DLD1 (cell line): Measurements from ENCODE around the gene DAGLB.

Source experiments
- in situ Hi-C: cut with HindIII; loops from 2 replicates; pipeline ENCODE4 v1.10.0; 2017; ENCODE audit warnings: low sequenced_read_pairs

DAGLB gene, protein sequence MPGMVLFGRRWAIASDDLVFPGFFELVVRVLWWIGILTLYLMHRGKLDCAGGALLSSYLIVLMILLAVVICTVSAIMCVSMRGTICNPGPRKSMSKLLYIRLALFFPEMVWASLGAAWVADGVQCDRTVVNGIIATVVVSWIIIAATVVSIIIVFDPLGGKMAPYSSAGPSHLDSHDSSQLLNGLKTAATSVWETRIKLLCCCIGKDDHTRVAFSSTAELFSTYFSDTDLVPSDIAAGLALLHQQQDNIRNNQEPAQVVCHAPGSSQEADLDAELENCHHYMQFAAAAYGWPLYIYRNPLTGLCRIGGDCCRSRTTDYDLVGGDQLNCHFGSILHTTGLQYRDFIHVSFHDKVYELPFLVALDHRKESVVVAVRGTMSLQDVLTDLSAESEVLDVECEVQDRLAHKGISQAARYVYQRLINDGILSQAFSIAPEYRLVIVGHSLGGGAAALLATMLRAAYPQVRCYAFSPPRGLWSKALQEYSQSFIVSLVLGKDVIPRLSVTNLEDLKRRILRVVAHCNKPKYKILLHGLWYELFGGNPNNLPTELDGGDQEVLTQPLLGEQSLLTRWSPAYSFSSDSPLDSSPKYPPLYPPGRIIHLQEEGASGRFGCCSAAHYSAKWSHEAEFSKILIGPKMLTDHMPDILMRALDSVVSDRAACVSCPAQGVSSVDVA

DNA sequence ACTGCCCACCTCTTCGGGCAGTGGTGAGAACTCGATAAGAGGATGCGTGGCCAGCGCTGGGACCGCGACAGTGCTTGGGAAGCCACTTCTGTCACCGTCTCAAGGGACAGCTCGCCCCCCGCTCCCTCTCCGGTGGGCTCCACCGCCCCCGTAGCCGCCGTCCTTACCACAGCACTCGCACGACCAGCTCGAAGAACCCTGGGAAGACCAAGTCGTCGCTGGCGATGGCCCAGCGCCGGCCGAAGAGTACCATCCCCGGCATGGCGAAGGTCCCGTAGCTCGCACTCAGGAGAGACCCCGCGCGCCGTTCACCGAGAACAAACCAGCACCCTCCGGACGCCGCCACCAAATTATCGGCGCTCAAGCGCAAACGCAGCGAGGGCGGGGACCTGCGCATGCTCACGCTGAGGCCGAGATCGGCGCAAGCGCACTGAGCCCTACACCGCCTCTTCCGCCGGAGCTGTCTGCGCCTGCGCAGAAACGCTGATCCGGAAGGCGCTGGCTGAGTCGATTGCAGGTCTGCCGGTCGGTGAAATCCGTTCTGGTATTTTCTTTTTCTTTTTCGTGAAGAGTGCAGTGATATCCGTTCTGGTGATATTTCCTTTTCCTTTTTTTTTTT lies at the start of gene DAGLB:
TSS of gene DAGLB (minus strand) at position 374 of the 619 bp plus-strand sequence. CDS start at position 262, 112 bp downstream.
- in situ Hi-C loops: no loop called here

DNA sequence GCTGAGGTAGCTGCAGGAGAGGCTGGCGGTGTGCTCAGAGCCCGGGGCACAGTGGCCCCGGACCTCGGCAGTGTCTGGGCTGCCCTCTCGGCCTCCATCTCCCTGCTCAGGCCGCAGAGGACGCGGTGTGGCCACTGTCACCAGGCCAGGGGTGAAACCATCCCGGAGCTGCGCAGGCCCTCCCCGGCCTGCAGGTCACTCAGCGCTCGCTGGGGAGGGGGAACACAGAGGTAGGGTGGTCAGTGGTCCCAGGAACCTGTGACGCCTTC lies 49.8 kb upstream of the DAGLB start:
- in situ Hi-C loops: no loop called here

DNA sequence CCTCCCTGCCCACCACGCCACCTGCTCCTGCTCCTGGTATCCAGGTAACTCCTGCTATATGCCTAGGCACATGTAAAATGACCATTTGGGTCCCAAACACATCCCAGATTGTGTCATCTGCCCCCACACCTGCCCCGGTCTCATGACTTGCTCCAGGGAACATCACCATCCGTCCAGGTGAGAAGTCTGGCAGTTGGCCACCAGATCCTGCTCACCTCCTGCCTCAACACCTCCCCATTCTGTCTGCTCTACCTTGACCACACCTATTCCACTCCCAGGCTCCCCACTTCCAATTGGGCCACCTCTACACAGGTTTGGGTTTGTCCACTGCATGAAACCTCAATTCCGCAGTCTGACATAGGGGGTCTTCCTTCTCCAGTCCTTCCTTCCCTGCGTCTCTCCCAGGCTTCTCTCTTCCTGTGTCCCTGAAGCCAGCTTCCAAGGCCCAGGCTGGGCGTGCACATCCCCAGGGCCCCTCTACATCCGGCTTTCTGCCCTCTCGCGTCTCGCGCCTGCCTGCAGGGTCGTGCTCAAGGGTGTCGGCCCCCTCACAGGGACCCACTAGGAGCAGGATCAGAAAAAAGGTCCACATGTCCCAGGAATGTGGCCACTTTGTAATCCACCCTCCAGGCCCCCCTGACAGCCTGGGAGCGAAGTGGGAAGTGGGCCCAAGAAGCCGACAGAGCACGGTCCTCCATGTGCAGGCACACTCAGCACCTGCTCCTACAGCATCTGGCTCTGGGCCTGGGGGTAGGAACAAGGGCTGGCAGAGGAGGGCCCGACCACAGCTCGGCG lies 49.3 kb upstream of the DAGLB start:
- in situ Hi-C loops: no loop called here

DNA sequence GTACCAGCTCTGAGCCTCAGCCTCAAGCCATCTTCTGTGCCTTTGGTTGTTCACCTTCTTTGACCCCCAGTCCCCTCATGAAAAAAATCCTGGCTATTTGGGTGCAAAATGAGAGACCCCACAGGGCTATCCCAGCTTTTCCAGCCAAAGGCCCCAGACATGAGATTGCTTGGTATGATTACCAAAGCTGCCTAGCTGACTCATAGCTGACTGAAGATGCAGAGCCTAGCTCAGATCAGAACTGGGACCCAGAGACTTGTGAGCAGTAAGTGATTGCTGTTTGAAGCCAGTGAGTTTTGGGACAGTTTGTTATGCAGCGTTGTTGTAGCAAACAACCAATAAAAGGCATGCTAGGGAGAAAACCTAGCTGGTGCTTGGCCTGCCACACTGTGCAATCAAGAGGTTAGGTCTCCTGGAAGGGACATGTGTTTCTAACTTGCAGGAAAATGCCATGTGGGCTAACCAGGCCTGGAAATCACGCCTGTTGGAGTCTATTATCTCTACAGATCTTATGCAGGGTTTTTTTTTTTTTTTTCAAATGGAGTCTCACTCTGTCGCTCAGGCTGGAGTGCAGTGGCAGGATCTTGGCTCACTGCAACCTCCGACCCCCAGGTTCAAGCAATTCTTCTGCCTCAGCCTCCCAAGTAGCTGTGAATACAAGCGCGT lies 48.0 kb upstream of the DAGLB start:
- in situ Hi-C loops: no loop called here

DNA sequence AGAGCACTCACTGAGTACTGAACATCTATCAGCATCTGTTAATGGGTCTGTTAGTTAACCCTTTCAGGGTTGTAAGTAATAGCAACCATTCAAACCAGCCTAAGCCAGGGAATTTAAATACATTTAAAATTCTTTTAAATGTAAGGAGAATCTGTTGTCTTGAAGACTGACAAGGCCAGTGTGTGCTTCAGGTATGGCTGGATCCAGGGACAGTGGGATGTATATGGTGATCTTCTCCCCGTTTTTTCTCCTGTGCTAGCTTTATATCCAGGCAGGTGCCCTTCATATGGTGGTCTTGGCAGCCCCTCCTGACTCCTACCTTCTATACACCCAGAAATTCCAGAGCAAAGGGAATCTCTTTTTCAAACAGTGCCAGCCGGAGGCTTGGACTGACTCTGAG lies 46.6 kb upstream of the DAGLB start:
- in situ Hi-C loops: no loop called here

DNA sequence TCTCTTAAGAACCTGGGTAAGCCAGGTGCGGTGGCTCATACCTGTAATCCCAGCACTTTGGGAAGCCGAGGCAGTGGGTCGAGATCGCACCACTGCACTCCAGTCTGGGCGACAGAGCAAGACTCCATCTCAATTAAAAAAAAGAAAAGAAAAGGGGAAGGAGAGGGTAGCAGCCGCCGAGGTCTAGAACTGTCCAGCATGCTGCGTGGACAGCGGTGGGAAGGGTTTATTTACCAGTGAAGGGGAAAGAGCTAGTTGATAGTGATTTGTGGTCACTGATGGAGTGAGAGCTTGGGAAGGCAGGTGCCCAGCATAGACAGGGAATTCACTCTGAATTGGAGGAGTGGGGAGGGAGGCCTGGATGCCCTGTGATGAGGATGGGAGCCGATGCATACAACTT lies 43.4 kb upstream of the DAGLB start:
- in situ Hi-C loops: no loop called here

DNA sequence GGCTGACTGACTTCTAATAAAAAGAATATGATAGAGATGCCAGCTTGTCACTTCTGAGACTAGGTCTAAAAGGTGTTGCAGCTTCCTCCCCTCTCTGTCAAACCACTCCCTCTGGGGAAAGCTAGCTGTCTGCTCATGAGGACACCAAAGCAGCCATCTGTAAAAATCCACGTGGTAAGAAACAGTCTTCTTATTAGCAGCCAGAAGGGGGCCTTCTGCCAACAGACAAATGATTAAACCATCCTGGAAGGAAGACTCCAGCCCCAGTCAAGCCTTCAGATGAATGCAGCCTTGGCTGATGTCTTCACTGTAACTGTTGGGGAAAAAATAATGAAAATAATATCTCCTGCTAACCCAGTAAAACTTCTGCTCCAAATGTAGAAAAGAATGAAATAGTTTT lies 41.9 kb upstream of the DAGLB start:
- in situ Hi-C loops: no loop called here

DNA sequence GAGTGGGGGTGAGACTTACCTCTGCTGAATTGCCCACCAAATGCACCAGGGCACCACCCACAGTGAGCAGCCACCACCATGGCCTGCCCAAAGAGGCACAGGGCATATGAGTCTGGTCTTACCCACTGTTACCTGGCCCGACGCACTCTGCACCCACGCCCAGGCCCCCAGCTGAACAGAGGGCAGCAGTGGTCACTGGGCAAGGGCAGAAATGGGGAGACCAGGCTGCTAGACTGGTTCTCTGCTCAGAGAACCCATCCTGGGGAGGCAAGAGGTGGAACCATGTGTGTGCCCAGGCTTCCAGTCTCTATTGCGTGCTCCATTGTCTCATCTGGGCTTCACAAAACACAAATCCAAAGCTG lies 39.4 kb upstream of the DAGLB start:
- in situ Hi-C loops: no loop called here

DNA sequence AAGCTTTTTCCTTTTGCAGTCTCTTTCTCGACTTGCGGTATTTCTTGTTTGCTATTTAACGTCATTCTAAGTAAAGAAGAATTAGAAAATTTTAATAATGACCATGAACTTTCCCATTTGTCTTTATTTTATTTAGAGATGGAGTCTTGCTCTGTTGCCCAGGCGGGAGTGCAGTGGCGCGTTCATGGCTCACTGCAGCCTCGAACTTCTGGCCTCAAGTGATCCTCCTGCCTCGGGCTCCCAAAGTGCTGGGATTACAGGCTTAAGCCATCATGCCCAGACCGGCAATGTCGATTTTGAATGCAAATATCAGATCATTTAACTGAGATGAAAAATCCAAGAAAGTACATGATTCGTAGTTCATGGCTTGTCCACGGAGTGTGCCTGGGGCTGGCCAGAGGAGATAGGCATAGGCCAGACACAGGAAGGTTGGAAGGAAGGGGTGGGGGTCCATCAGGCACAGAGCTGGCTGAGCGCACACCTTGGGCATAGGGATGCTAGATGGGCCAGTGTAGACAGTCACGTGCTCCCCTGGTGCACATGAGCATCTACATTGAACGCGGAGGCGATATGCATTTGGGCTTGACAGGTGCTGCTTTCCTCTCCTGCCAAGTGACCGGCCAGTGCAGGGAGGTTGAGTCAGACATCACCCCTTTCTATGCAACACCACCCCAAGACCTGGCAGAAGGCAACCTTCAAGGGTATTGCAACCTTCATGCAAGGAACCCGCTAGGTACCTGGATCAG lies 38.9 kb upstream of the DAGLB start:
- in situ Hi-C loops: no loop called here

DNA sequence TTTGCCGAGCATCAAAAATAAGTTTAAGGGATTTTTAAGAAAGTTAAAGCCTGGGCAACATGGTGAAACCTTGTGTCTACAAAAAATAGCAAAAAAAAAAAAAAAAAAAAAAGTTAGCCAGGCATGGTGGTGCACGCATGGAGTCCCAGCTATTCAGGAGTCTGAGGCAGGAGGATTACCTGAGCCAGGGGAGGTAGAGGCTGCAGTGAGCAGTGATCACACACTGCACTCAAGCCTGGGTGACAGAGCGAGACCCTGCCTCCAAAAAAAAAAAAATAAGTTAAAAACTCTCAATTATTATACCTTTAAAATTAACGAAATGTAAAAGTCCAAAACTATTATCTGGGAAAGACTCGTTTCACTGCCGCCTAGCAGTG lies 35.0 kb upstream of the DAGLB start:
- in situ Hi-C loops: no loop called here

DNA sequence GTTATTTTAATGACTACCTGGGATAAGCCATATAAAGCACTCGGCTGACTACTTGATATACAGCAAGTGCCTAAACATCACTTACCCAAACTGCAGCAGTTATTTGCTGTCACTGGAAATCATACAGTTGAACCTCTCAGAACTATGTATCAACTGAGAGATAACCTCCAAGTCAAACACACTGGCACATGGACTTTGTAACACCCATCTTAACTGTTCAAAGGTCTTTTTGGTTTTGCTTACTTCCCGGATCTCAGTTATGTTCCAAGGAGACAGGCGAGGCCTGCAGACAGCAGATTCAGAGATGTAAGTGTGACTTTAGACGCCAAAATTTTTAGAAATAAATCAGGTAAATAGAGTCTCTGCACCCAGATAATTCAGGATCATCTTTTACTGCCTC lies 34.6 kb upstream of the DAGLB start:
- in situ Hi-C loops: no loop called here

DNA sequence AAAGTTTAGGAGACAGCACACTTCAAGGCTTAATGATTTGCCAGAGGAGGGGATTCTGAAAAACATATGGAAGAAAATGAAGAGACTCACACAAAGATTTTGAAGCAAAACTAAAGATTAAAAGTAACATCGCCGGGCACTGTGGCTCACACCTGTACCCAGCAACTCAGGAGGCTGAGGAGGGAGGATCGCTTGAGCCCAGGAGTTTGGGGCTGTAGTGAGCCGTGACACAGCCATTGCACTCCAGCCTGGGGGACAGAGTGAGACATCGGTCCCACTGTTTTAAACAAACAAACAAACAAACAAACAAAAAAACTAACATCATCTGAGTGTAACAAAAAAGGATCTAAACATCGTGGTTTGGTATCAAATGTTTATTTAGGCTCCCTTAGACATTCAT lies 33.7 kb upstream of the DAGLB start:
- in situ Hi-C loops: no loop called here

DNA sequence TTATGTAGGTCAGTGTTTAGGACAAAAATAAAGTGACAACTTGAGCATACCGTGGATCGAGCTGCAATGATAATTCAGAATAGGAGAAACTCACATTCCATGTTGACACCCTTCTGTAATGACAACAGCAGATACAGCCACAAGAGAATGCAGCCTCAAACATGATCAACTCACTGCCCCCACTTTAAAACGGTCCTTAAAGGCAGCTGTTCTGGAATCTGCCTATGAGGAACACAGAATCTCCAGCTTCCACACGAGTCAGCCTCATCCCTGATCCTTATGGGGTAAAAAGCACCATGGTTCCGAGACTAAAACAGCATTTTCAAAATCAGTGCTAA lies 32.5 kb upstream of the DAGLB start:
- in situ Hi-C loops: no loop called here

DNA sequence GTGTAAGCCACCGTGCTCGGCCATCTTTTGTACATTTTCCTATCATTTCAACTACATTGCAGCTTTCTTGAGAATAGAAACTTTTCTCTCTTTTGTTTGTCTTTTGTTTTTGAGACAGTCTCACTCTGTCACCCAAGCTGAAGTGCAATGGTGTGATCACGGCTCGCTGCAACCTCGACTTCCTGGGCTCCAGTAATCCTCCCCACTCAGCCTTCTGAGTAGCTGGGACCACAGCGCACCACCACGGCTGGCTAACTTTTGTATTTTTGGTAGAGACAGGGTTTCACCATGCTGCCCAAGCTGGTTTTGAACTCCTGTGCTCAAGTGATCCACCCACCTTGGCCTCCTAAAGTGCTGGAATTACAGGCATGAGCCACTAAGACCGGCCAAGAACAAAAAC lies 31.3 kb upstream of the DAGLB start:
- in situ Hi-C loops: no loop called here

DNA sequence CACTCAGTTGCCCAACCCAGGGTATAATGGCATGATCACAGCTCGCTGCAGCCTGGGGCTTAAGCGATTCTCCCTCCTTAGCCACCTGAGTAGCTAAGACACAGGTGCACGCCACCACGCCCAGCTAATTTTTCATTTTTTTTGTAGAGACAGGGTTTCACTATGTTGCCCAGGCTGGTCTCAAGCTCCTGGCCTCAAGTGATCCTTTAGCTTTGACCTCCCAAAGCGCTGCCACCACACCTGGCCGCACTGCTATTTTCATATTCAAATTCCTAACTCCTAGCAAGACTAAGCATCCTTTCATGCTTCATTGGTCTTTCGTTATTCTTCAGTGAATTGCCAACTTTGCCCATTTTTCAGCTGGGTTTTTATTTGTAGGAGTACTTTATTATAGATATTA lies 30.4 kb upstream of the DAGLB start:
- in situ Hi-C loops: no loop called here

DNA sequence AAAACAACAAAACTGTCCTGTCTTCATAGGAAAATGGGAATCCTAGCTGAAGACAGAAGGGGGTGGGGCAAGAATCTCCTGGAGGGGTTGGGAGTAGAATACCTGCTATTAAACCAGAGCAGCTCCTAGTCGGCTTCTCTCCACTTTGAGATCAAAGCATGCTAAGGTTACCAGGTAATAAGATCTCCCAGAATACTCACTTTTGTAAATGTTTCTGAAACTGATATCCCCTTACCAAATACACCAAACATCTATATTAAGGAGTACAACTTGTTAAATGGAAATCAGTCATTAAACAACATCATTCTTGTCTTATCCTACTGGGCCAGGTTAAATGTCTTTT lies 29.5 kb upstream of the DAGLB start:
- in situ Hi-C loops: no loop called here

DNA sequence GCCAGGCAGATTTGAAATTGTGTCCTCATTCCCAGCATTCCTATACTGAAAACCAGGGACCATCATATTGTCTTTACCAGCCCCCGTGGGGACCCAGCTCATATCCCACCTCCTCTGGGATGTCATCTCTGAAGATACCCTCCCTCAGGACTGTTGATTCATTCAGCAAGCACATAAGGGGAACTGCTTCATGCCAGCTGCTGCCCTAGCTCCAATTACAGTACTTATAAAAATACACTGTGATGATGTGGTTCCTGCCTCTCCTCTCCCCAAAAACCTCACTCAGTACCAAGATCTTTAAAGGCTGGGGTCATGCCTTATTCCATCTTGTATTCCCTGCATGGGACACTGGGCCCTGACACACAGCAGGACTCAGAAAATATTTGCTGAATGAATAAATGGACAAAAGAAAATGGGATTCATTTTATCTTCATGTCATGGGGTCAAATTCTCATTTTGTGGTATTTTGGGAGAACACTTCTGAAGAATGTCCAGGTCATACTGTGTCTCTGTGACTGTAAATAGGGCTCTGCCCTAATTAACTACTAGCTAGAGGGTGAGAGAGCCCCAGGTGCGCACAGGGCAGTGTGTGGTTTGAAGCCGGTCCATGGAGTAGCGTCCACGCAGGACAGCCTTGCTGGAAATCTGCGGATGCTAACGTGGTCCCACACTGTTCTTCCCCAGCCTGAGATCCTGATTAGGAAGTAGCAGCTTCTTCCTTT lies 29.0 kb upstream of the DAGLB start:
- in situ Hi-C loops: no loop called here

DNA sequence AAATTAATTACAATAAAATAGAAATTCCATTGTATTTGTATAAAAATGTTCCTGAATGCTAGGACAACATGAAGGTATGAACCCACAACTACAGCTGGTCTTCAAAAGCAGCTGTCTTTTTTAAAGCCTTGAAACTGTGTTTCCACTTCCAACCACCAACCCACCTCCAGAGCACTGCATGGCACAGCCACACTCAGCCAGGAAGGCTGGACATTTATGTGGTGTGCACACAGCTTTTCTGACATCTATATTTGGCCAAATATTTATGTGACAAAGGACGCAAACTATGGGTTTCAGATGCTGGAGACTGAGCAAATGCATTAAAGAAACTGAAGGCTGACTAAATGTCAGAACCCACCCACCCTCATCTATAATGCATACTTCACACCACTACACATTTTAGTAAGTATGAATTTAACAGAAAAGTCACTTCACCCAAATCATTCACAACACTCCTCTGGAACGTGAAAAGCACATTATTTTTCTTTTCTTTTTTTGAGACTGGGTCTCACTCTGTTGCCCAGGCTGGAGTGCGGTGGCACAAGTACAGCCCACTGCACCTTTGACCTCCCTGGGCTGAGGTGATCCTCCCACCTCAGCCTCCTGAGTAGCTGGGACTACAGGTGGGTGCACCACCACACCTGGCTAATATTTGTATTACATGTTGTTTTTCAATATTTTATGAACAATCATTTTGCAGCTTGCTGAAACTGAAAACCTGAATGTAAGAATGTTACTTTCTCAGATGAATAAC lies 27.9 kb upstream of the DAGLB start:
- in situ Hi-C loops: no loop called here

DNA sequence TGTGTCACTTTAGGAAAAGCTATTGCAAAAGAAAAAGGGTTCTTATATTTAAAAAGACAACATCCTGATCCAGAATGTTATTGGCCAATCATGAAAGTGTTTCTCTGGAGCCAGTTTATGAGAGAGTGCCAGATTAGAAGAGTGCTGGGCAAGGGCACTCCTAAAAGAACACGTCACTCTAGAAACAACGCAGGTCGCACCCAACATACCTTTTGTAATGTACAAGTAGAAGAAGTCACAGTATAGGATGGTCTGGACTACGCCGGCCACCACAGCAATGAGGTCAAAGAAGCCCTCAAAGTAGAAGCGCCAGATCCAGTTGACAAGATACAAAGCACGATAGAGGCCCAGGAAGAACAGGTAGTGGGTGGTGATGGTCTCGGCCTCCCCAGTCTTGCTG lies 18.1 kb upstream of the DAGLB start:
- in situ Hi-C loops: no loop called here
